Measurements from ENCODE around the gene ARMC7.
"Not testable (repeated sequence)": the region's sequence is repeated elsewhere in the genome, so short reads cannot be mapped to it uniquely, and the experiment has no call there.

- not testable (repeated sequence) for TF ChIP-seq EZH2 (IDR thresholded peaks at IDR 0.05); POLR2AphosphoS5 (IDR thresholded peaks at IDR 0.05; ENCODE audit: borderline replicate concordance, low read depth, low read length); FOXP2 (optimal IDR thresholded peaks at IDR 0.05; ENCODE audit: control extremely low read depth, extremely low read length, insufficient read depth)
Observed at GRCh38 chr17:75071478-75072271, 38.1 kb upstream of the ARMC7 start.

Data from SK-N-MC (cell line).